MCF 10A (cell line): ENCODE measurements around the gene OTOP2. TPM values are rescaled to one million over a fixed set of nuclear protein-coding genes. Genes with fewer than 3 reads are reported as not detected.
"Not testable (repeated sequence)": the region's sequence is repeated elsewhere in the genome, so short reads cannot be mapped to it uniquely, and the experiment has no call there.

Experiments
- BruUV-seq: library from RNA; stranded (reverse); fragments of 400-500 nt; replicated peaks from 2 replicates; lab custom pipeline; 2021; lab: Mats Ljungman, UMichigan
- CTCF ChIA-PET: fragments of 300-600 bp; sonication (Branson Sonifier 250); formaldehyde crosslinking; extraction: SDS; loops from one replicate; lab custom pipeline; 2021; ENCODE audit warnings: antibody characterized with exemption, inconsistent platforms; lab: Yijun Ruan, JAX
- POLR2A ChIA-PET: fragments of 300-600, 350-650 bp; sonication (Branson Sonifier 250); formaldehyde crosslinking; extraction: SDS; loops from one replicate; lab custom pipeline; 2020; ENCODE audit warnings: antibody characterized with exemption, inconsistent platforms; lab: Yijun Ruan, JAX
- DNase-seq: peaks from one replicate; pipeline ENCODE4 v3.0.0-alpha.2; 2018; ENCODE audit not compliant: unreplicated experiment
- H3K27ac Mint-ChIP-seq: one replicate; pipeline ENCODE4 v1.8.0; 2022; ENCODE audit warnings: mild to moderate bottlenecking, low read depth, mixed read lengths; ENCODE audit not compliant: unreplicated experiment
- H3K27me3 Mint-ChIP-seq: one replicate; pipeline ENCODE4 v1.8.0; 2022; ENCODE audit warnings: mixed read lengths; ENCODE audit not compliant: insufficient read depth, unreplicated experiment
- H3K36me3 Mint-ChIP-seq: one replicate; pipeline ENCODE4 v1.8.0; 2022; ENCODE audit warnings: mild to moderate bottlenecking, moderate library complexity, mixed read lengths; ENCODE audit not compliant: insufficient read depth, unreplicated experiment
- H3K4me1 Mint-ChIP-seq: one replicate; pipeline ENCODE4 v1.8.0; 2022; ENCODE audit warnings: mixed read lengths; ENCODE audit not compliant: insufficient read depth, unreplicated experiment
- H3K4me3 Mint-ChIP-seq: one replicate; pipeline ENCODE4 v1.8.0; 2022; ENCODE audit warnings: mild to moderate bottlenecking, moderate library complexity, mixed read lengths; ENCODE audit not compliant: unreplicated experiment
- H3K9me3 Mint-ChIP-seq: one replicate; pipeline ENCODE4 v1.8.0; 2022; ENCODE audit warnings: mixed read lengths; ENCODE audit not compliant: unreplicated experiment
- CTCF ChIP-seq: fragments of 200-600 bp; IDR thresholded peaks from one replicate; pipeline ENCODE4 v1.8.0; 2022; ENCODE audit warnings: antibody characterized with exemption, mild to moderate bottlenecking; ENCODE audit not compliant: unreplicated experiment
- intact Hi-C: fragments of 100-400 bp; cut with micrococcal nuclease; formaldehyde crosslinking; loops from 2 replicates; pipeline ENCODE4 v1.14.1; 2022
- total RNA-seq: library from RNA; stranded (reverse); gene quantifications from 2 replicates; pipeline ENCODE4 v1.2.3, GENCODE V29; 2022

OTOP2 gene
- total RNA-seq, 1 experiment from 2014 or later, result not detected

- intact Hi-C loops, result no loop called here
- BruUV-seq, result no TSS peak
These were observed 19.2 kb upstream of the OTOP2 start for GRCh38 chr17:74904687-74905409.

GRCh38 chr17:74906214-74906793 lies 17.8 kb upstream of the OTOP2 start:
- ChIA-PET CTCF (interaction anchor here (1.1 kb wide), 1 partner anchor 41 kb away, joined by 3 read pairs; no protein-coding TSS in a partner anchor), POLR2A (interaction anchor here (1.1 to 1.4 kb wide), 2 partner anchors 33 to 52 kb away, joined by 3 to 4 read pairs; partner anchors contain the start of gene FDXR)
- BruUV-seq, H3K4me3 Mint-ChIP-seq, H3K27me3 Mint-ChIP-seq, intact Hi-C loops, H3K9me3 Mint-ChIP-seq, H3K4me1 Mint-ChIP-seq, DNase-seq, H3K27ac Mint-ChIP-seq, H3K36me3 Mint-ChIP-seq: not testable (repeated sequence)

More at GRCh38 chr17:74904687-74905409, 19.2 kb upstream of the OTOP2 start:
- no peak for TF ChIP-seq CTCF
- Mint-ChIP-seq H3K4me1 (no peaks in the 10 kb centered on the region), H3K27me3 (no peaks in the 10 kb centered on the region), H3K4me3 (no peak overlapping the region), H3K27ac (no peak overlapping the region), H3K36me3 (no peaks in the 10 kb centered on the region), H3K9me3 (no peaks in the 10 kb centered on the region)
- no peak for DNase-seq
- POLR2A ChIA-PET, result no interaction called here
- CTCF ChIA-PET, result interaction anchor here (1.1 kb wide), 1 partner anchor 39 kb away, joined by 3 read pairs; no protein-coding TSS in a partner anchor

- POLR2A ChIA-PET, result interaction anchor here (1.1 to 1.4 kb wide), 2 partner anchors 34 to 51 kb away, joined by 3 to 4 read pairs; partner anchors contain the start of gene FDXR
- TF ChIP-seq CTCF, result no peak
- BruUV-seq, result no TSS peak
- no peak for DNase-seq
- intact Hi-C loops, result no loop called here
- CTCF ChIA-PET, result interaction anchor here (0.8 kb wide), 1 partner anchor 45 kb away, joined by 4 read pairs; no protein-coding TSS in a partner anchor
- Mint-ChIP-seq H3K4me1 (no peaks in the 10 kb centered on the region), H3K9me3 (no peaks in the 10 kb centered on the region), H3K4me3 (no peak overlapping the region), H3K27me3 (no peaks in the 10 kb centered on the region), H3K36me3 (no peaks in the 10 kb centered on the region), H3K27ac (no peak overlapping the region)
These were observed 17.1 kb upstream of the OTOP2 start for GRCh38 chr17:74907012-74907411.

- DNase-seq, CTCF ChIA-PET, BruUV-seq, H3K27ac Mint-ChIP-seq, H3K4me1 Mint-ChIP-seq, intact Hi-C loops, H3K9me3 Mint-ChIP-seq, H3K4me3 Mint-ChIP-seq, H3K27me3 Mint-ChIP-seq, H3K36me3 Mint-ChIP-seq: not testable (repeated sequence)
- POLR2A ChIA-PET, result interaction anchor here (0.6 to 0.7 kb wide), 2 partner anchors 36 to 1021 kb away, joined by 3 read pairs; no protein-coding TSS in a partner anchor
These were observed 15.0 kb upstream of the OTOP2 start for GRCh38 chr17:74909097-74909496.

GRCh38 chr17:74911423-74911822 lies 12.7 kb upstream of the OTOP2 start:
- H3K36me3 Mint-ChIP-seq, H3K9me3 Mint-ChIP-seq, DNase-seq, intact Hi-C loops, H3K4me1 Mint-ChIP-seq, H3K27ac Mint-ChIP-seq, H3K4me3 Mint-ChIP-seq, H3K27me3 Mint-ChIP-seq, BruUV-seq: not testable (repeated sequence)
- ChIA-PET CTCF (interaction anchor here (0.6 kb wide), 1 partner anchor 19 kb away, joined by 3 read pairs; no protein-coding TSS in a partner anchor), POLR2A (interaction anchor here (2.3 kb wide), 1 partner anchor 33 kb away, joined by 4 read pairs; no protein-coding TSS in a partner anchor)
